Thoracic aorta (tissue), 2 donors: ENCODE results near the gene SPPL3. TPM values are rescaled to one million over a fixed set of nuclear protein-coding genes. Genes with fewer than 3 reads are reported as not detected.

Source experiments
- ATAC-seq: fragments of 150-250 bp; one replicate; pipeline ENCODE4 v1.8.0; 2017; ENCODE audit warnings: low read depth; ENCODE audit not compliant: insufficient number of reproducible peaks, low FRiP score
- DNase-seq: peaks from one replicate; pipeline ENCODE4 v3.0.0-alpha.2; 2020; ENCODE audit warnings: low spot score
- H3K27ac ChIP-seq, 2 donors: fragments of 200-600 bp; sonication (generic); 1 replicate in 1 of 2; 2 replicates in 1 of 2; pipeline ENCODE4 v1.5.1; 2016; ENCODE audit warnings: mild to moderate bottlenecking in 2 of 2, moderate library complexity in 2 of 2
- H3K27me3 ChIP-seq: fragments of 200-600 bp; sonication (generic); replicated peaks from 2 replicates; pipeline ENCODE4 v1.6.0; 2016; ENCODE audit warnings: mild to moderate bottlenecking; ENCODE audit not compliant: insufficient read depth
- H3K36me3 ChIP-seq: fragments of 200-600 bp; sonication (generic); one replicate; pipeline ENCODE4 v1.5.1; 2016
- H3K4me1 ChIP-seq, 2 donors: fragments of 200-600 bp; sonication (generic); 1 replicate in 1 of 2; 2 replicates in 1 of 2; pipeline versions ENCODE4 v1.5.1 to v1.6.0; 2016; ENCODE audit warnings: low read depth in 2 of 2, mild to moderate bottlenecking in 1 of 2; ENCODE audit not compliant: control insufficient read depth in 1 of 2
- H3K4me3 ChIP-seq: fragments of 200-600 bp; sonication (generic); 2 replicates; pipeline ENCODE4 v1.5.1; 2016; ENCODE audit warnings: mild to moderate bottlenecking
- H3K9me3 ChIP-seq: fragments of 200-600 bp; sonication (generic); 2 replicates; pipeline ENCODE4 v1.5.1; 2016
- total RNA-seq, 2 donors: library from RNA; depleted of rRNA; stranded (reverse); fragments of >200 nt; gene quantifications; one replicate each; pipeline versions ENCODE4 v1.1.0 to v1.2.3, GENCODE V29; 2016
- TF ChIP-seq, protein P1 (sequence below): fragments of 200-600 bp; sonication (generic); IDR thresholded peaks from one replicate; pipeline ENCODE4 v1.5.1; 2019; ENCODE audit warnings: antibody characterized with exemption

The SPPL3 gene
- total RNA-seq, 2 donors from 2014 or later: 23.7 to 24.8 TPM

DNA sequence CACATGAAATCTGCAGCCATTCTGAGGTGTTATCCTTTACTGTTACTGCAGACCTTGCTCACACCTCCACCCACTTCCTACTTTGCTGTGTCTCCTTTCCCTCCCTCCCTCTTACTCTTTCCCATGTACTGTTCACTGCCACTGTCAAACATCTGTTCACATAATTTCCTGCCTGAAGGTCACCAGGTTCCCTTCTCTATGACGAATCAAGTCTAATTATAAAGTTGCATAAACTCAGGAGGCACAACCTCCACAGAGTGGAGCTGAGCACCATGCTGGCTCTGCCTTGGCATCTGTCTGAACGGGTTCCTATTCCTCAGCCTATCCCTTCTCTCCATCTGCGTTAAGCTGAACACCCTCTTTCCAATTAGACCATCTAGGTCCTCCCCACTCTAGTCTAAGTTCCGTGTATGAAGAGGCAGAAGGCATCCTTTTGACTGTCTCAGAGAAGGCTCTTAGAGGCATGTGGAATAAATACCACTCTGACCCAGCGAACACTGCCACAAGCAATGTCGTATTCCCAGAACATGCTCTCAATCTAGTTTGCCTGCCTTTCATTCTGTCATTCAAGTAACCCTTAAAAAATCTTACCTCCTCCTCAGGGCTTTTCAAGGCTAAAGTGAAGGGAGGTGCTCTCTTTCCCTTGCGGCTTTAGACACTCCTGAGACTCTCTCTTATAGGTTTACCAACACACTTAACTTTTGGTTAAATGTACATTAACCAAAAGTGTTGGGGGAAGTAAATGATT, 129.8 kb downstream of the SPPL3 start:
- Histone ChIP-seq H3K36me3 (peaks cover 4% of the 10 kb centered on the region), H3K4me3 (no peak overlapping the region), H3K27ac (no peak overlapping the region), H3K27me3 (no peaks in the 10 kb centered on the region), H3K9me3 (no peaks in the 10 kb centered on the region), H3K4me1 (no peaks in the 10 kb centered on the region)
- DNase-seq (no peak), ATAC-seq (no peak)
- TF ChIP-seq, protein P1, sequence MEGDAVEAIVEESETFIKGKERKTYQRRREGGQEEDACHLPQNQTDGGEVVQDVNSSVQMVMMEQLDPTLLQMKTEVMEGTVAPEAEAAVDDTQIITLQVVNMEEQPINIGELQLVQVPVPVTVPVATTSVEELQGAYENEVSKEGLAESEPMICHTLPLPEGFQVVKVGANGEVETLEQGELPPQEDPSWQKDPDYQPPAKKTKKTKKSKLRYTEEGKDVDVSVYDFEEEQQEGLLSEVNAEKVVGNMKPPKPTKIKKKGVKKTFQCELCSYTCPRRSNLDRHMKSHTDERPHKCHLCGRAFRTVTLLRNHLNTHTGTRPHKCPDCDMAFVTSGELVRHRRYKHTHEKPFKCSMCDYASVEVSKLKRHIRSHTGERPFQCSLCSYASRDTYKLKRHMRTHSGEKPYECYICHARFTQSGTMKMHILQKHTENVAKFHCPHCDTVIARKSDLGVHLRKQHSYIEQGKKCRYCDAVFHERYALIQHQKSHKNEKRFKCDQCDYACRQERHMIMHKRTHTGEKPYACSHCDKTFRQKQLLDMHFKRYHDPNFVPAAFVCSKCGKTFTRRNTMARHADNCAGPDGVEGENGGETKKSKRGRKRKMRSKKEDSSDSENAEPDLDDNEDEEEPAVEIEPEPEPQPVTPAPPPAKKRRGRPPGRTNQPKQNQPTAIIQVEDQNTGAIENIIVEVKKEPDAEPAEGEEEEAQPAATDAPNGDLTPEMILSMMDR: no peak

GRCh38 chr12:120771097-120771496, 133.1 kb downstream of the SPPL3 start:
- ATAC-seq (no peak), DNase-seq (no peak)
- H3K36me3 ChIP-seq: peaks cover 26% of the 10 kb centered on the region
- H3K4me3 ChIP-seq: no peak overlapping the region
- no peaks in the 10 kb centered on the region for H3K9me3 ChIP-seq
- H3K27me3 ChIP-seq: no peaks in the 10 kb centered on the region
- no peaks in the 10 kb centered on the region for H3K4me1 ChIP-seq
- no peak overlapping the region for H3K27ac ChIP-seq
- TF ChIP-seq, protein P1: no peak

DNA sequence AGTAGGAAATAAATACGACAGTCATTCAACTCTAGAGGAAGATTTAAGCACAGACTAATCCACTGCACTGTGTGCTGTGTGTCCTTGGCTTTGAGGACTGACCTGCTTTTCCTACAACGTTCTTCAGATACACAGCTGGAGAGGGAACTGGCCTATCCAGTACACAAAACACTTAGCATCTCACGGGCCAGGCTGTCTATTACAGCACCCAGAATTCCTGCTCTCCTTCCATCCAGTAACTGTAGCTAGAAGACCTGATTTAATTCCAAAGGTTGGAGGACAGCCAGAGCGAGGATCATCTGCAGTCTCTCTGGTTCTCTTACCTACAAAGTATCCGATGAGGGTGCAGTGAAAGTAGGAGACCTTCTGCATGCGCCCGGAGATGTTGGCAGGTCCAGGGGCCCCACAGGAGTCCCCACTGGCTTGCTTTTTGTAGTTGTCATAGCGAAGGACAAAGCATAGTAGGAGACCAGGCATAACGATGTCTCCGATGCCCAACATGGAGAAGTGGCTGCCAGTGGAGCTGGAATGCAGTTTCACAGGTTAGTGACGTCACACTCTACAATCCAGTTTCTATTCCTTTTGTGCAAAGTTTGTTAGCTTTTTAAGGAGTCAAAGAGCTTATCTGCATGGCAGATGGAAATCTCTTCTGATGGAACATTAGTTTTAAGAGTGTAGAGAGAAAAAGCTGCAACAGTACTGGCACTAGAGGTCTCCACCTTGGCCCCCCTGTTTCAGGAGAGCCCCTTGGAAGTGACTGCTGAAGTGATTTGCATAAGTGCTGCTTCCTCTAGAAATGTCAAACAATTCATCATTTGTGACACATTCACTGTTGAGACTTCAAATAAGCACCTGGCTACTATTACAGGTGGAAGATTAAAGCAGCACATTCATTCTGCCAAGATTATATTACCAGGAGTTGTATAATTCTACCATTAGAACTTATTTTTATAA, 136.8 kb downstream of the SPPL3 start:
- Histone ChIP-seq H3K27ac (no peak overlapping the region), H3K36me3 (peaks cover 38% of the 10 kb centered on the region), H3K4me1 (no peaks in the 10 kb centered on the region), H3K27me3 (no peaks in the 10 kb centered on the region), H3K4me3 (no peak overlapping the region), H3K9me3 (no peaks in the 10 kb centered on the region)
- ATAC-seq (no peak), DNase-seq (no peak)
- TF ChIP-seq, protein P1: no peak

- Histone ChIP-seq H3K36me3 (peaks cover 38% of the 10 kb centered on the region), H3K4me1 (peaks cover 1 to 4% of the 10 kb centered on the region in 2 donors), H3K9me3 (no peaks in the 10 kb centered on the region), H3K27ac (no peak overlapping the region), H3K4me3 (no peak overlapping the region), H3K27me3 (no peaks in the 10 kb centered on the region)
- DNase-seq: no peak
- ATAC-seq: no peak
- TF ChIP-seq, protein P1: no peak
These were observed 137.6 kb downstream of the SPPL3 start for GRCh38 chr12:120766566-120766965.

DNA sequence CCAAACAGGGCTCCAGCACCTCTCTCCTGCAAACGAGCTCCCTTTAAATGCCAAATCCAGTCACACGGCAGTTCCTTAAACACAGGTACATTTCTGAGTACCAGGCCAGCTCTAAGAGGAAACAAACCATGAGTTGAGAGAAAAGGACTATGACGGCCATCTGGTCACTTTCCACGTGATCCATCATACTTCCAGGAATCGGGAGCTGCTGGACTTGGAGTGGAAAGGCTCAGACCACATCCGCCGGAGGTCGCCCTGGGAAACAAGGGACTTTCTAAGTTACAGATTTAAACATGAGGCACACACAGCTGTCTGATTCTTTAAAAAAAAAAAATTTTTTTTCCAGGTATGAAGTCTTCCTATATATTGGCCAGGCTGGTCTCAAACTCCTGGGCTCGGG, 139.3 kb downstream of the SPPL3 start:
- no peaks in the 10 kb centered on the region for H3K27me3 ChIP-seq
- H3K4me3 ChIP-seq: no peak overlapping the region
- DNase-seq: no peak
- TF ChIP-seq, protein P1: no peak
- no peaks in the 10 kb centered on the region for H3K9me3 ChIP-seq
- peaks cover 2 to 8% of the 10 kb centered on the region in 2 donors for H3K4me1 ChIP-seq
- H3K36me3 ChIP-seq: peaks cover 38% of the 10 kb centered on the region
- ATAC-seq: no peak
- no peak overlapping the region for H3K27ac ChIP-seq
